HG03342 (cell line): ENCODE data around the gene SLC17A2.

Experiments
- ATAC-seq: cut with Tn5 transposase; IDR thresholded peaks from one replicate; pipeline ENCODE4 v1.9.1; 2021; ENCODE audit warnings: mild to moderate bottlenecking, moderate library complexity; ENCODE audit not compliant: unreplicated experiment

SLC17A2 gene

DNA sequence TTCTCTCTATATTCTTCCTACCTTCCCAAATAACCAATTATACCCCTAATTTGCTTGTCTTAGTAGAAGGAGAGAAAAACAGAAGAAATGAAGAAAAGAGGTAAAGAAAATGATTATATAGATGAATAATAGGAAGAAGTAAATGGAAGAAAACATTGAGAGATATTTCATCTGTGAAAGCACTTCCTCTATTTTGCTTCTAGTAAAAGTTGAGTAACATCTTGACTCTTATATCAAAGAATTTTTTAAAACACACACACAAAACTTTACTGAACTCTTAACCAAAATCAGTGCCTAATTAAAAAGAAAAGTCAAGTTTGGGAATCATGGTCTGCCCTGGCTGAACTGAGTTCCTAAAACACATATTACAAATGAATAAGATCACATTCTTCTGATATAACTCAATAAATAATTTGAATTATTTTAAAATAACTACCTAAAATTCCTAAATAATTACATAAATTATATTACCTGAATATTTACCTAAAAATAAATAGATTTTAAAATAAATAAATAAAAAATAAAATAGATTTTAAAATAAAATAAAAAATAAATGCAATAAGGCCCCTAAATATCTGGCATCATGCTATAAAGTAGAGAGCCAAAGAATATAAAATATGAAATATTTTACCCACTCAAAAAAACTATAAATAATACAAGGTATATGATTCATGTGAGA is 8.8 kb downstream of the SLC17A2 start:
- no peak for ATAC-seq

DNA sequence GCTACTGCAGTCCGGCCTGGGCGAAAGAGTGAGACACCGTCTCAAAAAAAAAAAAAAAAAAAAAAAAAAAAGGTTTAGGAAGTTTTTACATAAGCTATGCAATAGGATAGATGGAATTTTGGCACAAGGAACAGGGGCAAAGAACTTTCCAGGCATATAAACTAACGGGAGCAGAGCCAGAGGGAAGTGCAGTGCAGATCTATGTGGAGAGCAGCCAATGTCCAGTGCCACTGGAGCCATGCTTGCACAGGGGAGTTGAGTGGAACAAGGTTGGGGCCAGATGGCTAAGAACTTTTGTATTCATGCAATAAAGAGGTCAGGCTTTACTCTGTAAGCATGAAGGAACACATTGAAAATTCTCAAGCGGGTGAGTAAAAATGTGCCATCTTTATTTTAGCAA is 10.8 kb downstream of the SLC17A2 start:
- no peak for ATAC-seq

DNA sequence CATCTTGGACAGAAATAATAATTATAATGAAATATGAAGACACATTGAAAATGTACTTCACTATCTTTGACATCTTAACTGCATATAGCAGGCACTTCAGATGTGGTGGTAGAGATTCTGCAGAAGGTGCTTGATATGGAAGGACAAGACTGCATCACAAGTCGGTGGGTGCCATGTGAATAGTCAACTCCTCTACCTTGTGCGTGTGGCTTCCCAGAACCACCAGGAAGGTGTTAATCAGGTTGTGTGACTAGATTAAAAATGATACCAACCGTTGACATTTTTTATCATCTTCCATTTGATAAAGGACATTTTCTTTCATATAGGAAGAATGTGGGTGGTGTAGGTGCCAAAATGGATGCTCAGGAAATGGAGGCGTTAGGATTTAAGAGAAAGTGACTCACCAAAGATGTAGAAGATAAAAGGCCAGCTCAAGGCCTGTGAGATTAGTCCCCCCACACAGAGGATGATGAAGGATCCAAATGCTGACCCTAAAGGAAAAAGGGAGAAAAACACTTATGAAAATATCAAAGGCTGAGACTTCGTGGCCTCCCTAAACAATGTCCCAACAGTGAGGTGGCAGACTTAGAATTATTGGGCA is 12.3 kb downstream of the SLC17A2 start:
- ATAC-seq = no peak

DNA sequence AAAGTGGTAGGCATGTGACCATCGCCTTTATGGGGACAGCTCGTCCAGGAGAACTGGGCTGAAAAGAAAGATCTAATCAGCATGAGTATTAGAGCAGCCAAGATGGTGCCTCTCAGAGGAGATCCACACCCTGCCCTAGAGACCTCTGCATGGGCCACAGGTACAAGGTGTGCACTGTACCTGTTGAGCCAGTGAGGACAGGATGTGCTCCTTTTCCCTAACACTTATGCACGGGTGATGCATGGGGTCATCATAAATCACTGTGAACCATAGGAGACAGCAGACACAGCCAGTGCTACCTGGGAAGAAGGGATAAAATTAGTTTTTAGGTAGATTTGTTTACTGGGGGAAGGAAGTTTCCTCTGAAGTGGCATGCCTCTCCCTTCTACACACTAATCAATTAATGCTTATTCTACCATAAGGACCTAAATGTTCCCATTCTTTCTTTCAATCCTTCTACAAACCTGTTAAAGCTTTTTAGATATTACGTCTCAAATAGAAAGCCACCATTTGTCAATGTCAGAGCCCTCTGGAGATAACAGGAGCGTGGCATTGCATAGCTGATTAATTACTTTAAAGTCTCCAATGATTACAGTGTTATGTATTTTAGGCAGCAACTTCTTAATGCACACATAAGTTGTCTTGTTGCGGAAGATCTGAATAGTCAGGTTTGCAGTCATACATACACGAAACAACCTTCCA is 13.6 kb downstream of the SLC17A2 start:
- ATAC-seq = no peak

DNA sequence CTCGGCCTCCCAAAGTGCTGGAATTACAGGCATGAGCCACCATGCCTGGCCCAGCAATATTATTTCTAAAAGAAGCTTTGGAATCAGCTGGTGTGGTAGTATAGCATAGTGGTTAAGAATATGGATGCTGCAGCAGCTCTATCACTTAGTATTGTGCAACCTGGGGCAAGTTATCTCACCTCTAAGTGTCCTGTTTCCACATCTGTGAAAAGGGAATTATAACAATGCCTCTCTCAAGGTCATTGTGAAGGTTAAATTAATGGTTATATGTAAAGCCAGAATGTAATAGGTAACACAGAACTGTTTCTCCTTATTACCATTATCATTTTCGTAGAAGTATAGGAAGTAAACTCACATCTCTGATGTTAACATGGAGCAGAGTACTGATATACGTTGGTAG is 14.2 kb downstream of the SLC17A2 start:
- ATAC-seq = no peak

DNA sequence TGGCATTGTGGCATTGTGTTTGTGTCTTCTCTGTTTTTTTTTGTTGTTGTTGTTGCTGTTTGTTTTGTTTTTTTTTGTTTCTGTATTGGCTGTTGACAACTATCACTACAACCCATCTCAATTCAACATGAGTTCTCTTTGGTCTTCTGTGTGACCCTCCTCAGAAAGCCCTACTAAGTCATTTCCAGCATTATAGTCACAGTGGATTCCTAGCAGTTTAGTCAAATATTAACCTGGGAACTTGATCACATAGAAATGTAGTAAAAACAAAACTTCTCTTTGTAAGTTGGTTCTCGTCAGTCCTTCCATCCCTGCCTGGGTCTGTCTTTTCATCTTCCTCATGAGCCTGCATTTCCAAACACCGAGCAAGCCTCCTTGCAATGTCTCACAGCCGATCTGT is 16.8 kb downstream of the SLC17A2 start:
- no peak for ATAC-seq

DNA sequence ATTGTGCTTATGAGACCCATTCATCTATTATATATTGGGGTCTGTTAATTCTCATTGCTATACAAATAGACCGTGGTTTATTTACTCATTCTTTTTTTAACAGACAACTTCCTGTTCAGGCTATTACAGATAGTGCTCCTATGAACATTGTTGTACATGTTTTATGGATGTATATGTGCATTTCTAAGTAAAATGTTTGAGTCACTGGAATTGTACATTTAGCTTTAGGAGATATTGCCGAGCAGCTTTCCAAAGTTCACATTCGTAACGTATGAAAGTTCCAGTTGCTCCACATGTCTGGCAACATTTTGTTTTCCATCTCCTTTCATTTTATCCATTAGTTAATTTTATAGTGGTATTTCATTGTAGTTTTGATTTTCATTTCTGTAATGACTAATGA is 19.1 kb downstream of the SLC17A2 start:
- no peak for ATAC-seq

DNA sequence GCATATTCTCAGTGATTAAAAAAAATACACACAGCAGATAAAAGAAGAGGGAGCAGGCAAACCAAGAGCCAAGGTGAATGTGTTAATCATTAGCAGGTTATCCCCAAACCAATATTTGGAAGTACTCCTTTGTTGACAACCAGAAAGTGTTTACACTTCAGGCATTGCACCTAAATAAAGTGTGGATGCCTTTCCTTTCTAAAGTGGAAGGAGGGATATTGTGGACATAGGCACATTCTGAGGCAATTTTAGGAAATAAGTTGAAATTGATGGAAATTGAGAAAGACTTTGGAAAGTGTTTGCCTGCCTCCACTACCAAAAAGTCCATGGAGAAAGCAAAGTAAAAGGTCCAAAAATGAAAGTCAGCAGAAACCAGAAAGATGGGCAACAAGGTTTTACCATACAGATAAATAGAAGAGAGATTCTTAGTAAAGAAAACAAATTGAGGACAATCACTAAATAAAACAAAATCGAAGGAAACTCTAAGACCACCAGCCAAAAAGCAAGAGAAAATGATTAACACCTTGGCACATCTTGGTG is 22.9 kb downstream of the SLC17A2 start:
- ATAC-seq = no peak

DNA sequence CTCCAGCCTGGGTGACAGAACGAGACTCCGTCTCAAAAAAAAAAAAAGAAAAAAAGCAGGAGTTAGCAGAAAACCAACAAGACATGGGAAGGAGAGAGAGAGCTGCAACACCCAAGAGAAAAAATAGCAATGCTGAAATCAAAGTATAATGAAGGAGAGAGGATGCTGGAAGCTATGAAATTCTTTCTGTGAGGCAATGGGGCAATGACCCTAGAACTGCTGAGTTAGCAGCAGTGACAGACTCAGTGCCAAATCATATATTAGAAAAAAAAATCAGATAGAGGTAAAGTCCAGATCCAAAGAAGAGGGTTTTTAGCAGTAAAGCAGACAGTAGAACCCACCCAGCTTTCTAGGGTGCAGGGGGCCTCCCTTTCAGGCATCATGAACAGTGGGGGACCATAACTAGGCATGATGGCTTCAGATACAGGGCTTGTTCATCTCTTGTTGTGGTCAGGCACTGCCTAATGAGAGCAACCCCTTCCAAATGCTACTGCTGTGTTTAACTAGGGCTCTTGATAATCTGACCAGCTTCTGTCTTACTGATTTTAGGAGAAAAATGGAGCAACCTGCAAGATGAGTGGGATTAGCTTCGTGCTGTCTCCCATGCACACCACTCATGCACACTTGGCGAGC is 26.9 kb downstream of the SLC17A2 start:
- no peak for ATAC-seq

DNA sequence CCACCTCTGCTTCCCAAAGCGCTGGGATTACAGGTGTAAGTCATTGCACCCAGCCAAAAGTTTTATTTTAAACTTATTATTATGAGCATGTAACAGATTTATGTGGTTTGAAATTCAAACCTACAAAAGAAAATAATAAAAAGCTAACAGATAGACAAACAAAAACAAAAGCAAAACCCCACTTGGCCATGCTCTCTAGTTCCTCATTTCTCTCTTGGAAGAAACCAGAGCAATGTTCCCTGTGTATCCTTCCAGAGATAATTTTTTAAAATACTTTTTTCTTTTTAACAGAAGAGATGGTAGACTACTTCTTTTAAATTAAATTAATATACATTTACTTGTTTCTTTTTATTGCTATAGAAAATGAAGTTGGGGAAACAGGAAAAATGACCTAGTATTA is 28.4 kb downstream of the SLC17A2 start:
- no peak for ATAC-seq

DNA sequence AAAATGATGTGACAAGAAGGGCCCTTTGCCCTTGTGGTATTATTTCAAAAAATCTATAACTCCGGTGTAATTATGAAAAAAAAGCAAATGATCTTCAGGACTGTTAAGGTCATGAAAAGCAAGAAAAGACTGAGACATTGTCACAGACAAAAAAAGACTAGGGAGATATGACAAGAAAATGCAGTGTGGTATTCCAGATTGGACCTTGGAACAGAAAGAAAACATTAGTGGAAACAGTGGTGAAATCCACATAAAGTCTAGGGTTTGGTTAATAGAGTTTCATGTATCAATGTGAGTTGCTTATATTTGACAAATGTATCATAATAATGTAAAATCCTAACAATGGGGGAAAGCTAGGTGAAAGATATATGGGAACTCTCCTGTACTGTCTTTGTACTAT is 29.6 kb downstream of the SLC17A2 start:
- no peak for ATAC-seq

DNA sequence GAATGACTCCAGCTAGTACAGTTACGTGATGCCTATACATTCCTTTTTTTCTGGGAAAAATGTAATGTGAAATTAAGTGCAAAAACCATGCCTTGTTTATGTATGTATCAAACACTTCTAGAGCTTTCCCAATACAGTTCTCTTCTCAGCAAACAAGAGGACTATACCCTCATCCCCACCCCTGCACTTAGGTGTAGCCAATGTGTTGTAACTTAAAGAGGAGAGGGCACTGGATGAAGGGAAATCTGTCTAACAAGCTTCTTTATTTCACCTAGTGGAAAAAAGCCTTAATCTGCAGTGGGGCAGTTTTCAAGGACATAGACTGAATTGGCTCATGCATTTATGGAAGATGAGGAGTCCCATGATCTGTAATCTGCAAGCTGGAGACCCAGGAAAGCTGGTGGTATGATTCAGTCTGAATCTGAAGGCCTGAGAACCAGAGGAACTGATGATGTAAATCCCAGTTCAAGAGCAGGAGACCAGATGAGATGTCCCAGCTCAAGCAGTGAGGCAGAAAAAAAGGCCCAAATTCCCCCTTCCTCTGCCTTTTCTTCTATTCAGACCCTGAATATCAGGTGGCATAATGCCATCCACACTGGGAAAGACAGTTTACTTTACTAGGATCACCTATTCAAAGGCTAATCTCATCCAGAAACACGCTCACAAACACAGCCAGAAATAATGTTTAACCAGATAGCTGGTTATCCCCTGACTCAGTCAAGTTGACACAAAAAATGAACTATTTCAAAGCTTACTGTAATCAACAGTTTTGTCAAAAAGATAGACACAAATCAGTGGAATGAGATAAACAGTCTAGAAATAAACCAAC is 30.7 kb downstream of the SLC17A2 start:
- no peak for ATAC-seq

DNA sequence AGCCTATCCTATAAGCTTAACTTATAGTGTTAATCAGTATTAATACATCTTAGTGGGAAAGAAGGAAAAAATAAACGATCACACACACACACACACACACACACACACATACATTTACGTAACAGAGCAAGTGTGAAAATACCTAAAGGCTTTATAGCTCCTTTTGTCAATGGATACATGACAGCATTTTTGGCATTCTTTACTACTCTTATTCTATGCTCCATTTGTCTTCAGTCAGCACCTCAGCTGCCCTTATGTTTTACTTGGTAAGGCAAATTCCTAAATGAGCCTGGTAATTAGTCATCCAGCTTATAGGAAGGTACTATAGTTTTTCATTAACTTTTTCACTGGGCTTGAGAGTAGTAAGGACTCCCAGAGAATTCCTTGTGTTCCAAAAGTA is 31.4 kb downstream of the SLC17A2 start:
- ATAC-seq = no peak

DNA sequence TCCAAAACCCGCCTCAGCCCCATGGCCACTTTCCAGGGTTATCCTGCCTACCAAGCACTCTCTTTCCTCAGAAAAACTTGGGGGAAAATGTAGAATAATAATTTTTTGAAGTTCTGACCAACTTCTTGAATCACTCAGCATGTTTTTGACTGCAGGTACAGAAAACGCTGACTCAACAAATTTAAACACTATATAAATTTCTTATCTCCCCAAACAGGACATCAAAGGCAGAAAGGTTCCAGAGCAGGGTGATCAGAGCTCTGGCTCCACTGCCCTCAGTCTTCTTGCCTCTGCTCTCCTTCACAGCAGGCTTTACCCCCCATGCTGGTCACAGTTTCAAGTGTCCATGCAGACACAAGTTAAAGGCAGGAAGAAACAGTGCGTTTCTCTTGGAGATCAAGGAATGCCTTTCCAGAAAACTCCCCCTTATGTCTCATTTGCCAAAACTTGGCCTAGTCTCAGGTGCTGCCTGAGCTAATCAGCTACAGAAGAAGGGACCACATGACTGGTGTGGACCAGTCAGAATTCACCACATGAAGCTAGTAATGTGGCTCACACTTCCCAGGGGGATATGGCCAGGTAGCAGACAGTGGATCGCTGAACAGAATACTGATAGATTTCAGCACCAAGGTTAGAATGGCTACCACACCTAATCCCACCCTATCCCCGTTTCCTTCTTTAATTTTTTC is 32.1 kb downstream of the SLC17A2 start:
- no peak for ATAC-seq

DNA sequence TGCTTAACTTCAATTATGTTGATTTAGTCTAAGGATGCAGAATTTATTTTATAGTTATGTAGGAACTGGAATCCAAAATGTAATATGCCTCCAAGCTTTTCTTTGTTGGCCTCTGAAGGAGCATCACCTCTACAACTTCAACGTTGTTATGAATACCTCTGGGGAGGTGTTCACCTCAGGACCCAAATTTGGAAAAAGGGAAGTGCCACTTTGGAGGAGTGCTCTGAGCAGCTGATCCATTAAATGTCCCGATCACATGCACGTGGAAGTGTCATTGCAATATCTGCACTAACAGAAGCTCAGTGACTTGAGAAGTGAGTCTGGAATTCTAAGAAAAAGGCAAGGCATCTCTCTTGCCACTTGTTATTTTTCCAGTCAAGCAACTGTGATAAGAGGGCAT is 34.2 kb downstream of the SLC17A2 start:
- ATAC-seq = no peak

DNA sequence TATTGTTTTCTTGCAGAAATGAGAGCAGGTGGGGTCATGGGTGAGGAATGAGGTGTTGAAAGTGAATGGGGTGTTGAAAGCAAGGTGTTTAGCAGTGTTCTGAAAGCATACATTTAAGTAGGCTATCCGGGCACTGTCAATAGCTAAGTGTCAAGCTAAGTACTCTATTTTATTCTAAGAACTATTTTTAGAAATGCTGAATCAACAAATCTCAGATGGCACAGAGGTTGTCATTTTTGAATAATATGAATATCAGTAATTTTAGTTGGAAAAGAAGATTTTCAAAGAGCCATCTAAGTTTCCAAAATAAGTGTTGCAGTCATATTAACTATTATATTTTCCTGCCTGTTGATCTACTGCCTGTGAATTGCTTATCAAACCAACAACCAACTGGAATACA is 34.7 kb downstream of the SLC17A2 start:
- ATAC-seq = no peak

DNA sequence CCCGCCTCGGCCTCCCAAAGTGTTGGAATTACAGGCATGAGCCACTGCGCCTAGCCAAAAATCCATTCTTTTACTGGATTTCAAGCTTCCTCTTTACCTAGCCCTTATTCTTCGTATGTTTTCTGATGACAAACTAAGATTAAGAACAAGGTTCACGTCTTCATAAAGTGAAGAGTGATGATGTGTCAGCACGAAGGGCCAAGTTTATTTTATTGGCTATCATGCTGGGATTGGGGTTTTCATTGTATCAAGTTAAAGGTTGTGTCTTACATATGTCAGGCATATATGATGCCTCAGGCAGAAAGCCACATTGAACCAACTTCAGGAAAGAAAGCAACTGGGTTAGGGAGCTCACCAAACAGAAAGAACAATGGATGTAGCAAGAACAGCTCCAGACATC is 36.7 kb downstream of the SLC17A2 start:
- ATAC-seq = no peak

DNA sequence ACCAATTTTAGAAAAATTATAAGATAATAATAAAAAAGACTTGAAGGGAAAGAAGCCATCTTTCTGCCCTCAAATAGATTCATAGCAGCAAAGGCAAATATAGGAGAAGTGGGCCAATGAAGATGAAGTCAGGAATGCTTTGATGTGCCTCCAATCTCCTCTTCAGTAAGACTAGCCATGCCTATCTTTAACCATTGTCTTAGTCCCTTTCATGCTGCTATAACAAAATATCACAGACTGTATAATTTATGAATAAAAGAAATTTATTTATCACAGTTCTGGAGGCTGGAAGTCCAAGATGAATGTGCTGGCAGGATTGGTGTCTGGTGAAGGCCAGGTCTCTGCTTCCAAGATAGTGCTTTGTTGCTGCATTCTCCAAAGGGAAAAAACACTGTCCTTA is 37.6 kb downstream of the SLC17A2 start:
- no peak for ATAC-seq

DNA sequence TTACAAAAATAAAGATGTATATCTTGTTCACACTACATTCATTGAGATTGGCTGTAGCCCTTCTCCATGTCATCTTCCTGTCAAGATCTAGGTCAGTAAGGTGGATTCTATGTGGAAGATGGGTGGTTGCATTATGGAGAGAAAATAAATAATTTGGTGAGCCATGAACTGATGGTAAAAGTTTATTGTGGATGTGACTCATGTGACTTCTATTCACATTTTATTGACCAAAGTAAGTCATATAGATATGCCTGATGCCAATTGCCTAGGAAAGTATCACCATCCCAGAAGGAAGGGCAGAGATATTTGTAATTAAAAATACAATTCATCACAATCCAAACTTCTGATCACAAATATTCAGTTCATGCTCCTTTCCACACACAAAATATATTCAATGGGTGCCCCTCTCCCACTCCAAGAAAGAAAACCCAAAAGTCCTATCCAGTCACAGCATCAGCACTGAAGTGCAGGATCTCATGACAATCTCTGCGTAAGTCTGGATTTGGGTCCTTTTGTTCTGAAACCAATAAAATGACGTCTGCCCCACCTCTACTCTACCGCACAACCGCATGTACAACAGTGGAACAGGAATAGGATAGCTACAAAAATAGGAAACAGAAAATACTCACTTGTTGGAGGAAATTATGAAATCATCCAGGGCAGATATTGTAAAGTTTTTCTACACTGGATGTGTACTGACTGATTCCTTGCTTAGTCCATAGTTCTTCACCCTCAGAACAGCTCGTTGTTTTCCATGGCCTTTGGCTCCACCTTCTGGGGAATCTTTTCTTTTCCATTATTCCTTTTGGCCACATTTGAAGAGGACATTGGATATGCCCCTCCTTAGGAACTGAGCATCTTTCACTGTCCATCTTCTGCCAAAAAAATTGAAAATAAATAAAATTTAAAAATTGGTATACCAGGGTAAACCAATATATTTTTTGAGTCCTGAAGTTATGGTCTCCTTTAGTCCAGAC is 40.3 kb downstream of the SLC17A2 start:
- no peak for ATAC-seq
